Neural crest cell (in vitro differentiated cells): ENCODE results near the gene SH3BP1. TPM values are rescaled to one million over a fixed set of nuclear protein-coding genes. Genes with fewer than 3 reads are reported as not detected.
"Not testable (repeated sequence)": the region's sequence is repeated elsewhere in the genome, so short reads cannot be mapped to it uniquely, and the experiment has no call there.

ENCODE experiments used
- DNase-seq: peaks from one replicate; pipeline ENCODE4 v3.0.0; 2021; ENCODE audit warnings: low read depth, mixed read lengths, low spot score
- H3K27ac Mint-ChIP-seq: one replicate; pipeline ENCODE4 v1.8.0; 2021; ENCODE audit warnings: mild to moderate bottlenecking, mixed read lengths; ENCODE audit not compliant: unreplicated experiment
- H3K27me3 Mint-ChIP-seq: 2 replicates; pipeline ENCODE4 v1.8.0; 2021; ENCODE audit warnings: low read depth, mild to moderate bottlenecking, mixed read lengths
- H3K36me3 Mint-ChIP-seq: 2 replicates; pipeline ENCODE4 v1.8.0; 2021; ENCODE audit warnings: low read depth, mild to moderate bottlenecking, mixed read lengths
- H3K4me1 Mint-ChIP-seq: 2 replicates; pipeline ENCODE4 v1.8.0; 2021; ENCODE audit warnings: mixed read lengths
- H3K4me3 Mint-ChIP-seq: one replicate; pipeline ENCODE4 v1.8.0; 2021; ENCODE audit warnings: mild to moderate bottlenecking, mixed read lengths
- H3K9me3 Mint-ChIP-seq: 2 replicates; pipeline ENCODE4 v1.8.0; 2021; ENCODE audit warnings: mixed read lengths
- long read RNA-seq: library from polyadenylated mRNA; unstranded; transcript quantifications from one replicate; pipeline ENCODE4 v2.0.0, GENCODE V29; 2020
- total RNA-seq: library from RNA; stranded (reverse); gene quantifications from 2 replicates; pipeline ENCODE4 v1.2.1, GENCODE V29; 2021
- TF ChIP-seq, protein P1 (sequence below): fragments of 200-600 bp; sonication (generic); conservative IDR thresholded peaks from 2 replicates; pipeline ENCODE4 v1.5.0; 2021; ENCODE audit warnings: antibody characterized with exemption, mild to moderate bottlenecking

The SH3BP1 gene, protein sequence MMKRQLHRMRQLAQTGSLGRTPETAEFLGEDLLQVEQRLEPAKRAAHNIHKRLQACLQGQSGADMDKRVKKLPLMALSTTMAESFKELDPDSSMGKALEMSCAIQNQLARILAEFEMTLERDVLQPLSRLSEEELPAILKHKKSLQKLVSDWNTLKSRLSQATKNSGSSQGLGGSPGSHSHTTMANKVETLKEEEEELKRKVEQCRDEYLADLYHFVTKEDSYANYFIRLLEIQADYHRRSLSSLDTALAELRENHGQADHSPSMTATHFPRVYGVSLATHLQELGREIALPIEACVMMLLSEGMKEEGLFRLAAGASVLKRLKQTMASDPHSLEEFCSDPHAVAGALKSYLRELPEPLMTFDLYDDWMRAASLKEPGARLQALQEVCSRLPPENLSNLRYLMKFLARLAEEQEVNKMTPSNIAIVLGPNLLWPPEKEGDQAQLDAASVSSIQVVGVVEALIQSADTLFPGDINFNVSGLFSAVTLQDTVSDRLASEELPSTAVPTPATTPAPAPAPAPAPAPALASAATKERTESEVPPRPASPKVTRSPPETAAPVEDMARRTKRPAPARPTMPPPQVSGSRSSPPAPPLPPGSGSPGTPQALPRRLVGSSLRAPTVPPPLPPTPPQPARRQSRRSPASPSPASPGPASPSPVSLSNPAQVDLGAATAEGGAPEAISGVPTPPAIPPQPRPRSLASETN
- 36.4 and 36.6 TPM in 2 replicates for total RNA-seq
- long read RNA-seq: 0 reads

DNA sequence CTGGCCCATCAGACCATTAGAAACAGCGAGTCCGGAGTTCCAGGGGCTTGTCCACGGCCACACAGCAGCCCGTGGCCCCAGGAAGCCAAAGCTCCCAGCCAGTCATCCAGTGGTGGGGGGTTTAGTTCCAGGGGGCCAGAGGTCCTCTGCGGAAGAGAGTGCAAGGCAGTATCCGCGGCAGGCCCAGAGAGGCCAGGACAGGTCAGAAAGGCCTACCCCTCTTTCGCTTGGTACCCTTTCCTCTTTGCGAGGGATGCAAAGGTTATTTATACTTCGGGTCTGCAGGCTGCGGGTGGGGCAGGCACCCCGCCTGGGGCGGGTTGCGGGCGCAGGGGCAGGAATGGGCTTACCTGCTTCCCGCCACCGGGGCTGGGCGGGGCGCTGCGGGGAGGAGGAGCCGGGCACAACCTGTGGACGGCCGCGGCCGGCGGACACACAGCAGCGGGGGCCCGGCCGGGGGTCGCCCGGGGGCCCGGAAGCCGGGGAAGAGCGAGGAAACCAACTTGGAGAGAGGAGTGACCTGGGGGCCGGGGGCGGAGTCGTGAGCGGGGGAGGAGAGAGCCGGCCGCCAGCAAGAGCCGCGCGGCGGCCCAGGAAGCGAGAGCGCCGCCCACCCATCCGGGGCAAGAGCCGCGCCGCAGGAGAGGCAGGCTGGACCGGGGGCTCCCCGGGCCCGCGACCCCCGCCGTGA is at the start of gene SH3BP1:
TSS of gene SH3BP1 (plus strand) at position 600 of the 691 bp plus-strand sequence. CDS start 119 bp downstream, outside the sequence.
- Mint-ChIP-seq H3K27me3 (no peaks in the 10 kb centered on the region), H3K4me1 (peaks cover 36% of the 10 kb centered on the region), H3K27ac (peak within 1 kb of the TSS; percentile 70), H3K9me3 (no peaks in the 10 kb centered on the region), H3K36me3 (peaks cover 2% of the 10 kb centered on the region), H3K4me3 (peak within 1 kb of the TSS; percentile 84)
- TF ChIP-seq, protein P1, sequence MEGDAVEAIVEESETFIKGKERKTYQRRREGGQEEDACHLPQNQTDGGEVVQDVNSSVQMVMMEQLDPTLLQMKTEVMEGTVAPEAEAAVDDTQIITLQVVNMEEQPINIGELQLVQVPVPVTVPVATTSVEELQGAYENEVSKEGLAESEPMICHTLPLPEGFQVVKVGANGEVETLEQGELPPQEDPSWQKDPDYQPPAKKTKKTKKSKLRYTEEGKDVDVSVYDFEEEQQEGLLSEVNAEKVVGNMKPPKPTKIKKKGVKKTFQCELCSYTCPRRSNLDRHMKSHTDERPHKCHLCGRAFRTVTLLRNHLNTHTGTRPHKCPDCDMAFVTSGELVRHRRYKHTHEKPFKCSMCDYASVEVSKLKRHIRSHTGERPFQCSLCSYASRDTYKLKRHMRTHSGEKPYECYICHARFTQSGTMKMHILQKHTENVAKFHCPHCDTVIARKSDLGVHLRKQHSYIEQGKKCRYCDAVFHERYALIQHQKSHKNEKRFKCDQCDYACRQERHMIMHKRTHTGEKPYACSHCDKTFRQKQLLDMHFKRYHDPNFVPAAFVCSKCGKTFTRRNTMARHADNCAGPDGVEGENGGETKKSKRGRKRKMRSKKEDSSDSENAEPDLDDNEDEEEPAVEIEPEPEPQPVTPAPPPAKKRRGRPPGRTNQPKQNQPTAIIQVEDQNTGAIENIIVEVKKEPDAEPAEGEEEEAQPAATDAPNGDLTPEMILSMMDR: peak; percentile 14
- peak; percentile 65 for DNase-seq

DNA sequence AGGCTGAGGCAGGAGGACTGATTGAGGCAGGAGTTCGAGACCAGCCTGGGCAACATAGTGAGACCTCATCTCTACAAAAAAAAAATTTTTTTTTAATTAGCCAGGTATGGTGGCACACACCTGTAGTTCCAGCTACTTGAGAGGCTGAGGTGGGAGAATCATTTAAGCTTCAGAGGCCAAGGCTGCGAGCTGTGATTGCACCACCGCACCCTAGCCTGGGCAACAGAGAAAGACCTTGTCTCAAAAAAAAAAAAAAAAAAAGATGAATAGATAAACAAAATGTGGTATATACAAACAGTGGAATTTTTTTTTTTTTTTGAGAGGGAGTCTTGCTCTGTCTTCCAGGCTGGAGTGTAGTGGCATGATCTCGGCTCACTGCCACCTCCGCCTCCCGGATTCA is 48.4 kb upstream of the SH3BP1 start:
- H3K27me3 Mint-ChIP-seq, H3K9me3 Mint-ChIP-seq, DNase-seq, H3K27ac Mint-ChIP-seq, H3K36me3 Mint-ChIP-seq, H3K4me3 Mint-ChIP-seq: not testable (repeated sequence)
- peaks cover 12% of the 10 kb centered on the region for H3K4me1 Mint-ChIP-seq

DNA sequence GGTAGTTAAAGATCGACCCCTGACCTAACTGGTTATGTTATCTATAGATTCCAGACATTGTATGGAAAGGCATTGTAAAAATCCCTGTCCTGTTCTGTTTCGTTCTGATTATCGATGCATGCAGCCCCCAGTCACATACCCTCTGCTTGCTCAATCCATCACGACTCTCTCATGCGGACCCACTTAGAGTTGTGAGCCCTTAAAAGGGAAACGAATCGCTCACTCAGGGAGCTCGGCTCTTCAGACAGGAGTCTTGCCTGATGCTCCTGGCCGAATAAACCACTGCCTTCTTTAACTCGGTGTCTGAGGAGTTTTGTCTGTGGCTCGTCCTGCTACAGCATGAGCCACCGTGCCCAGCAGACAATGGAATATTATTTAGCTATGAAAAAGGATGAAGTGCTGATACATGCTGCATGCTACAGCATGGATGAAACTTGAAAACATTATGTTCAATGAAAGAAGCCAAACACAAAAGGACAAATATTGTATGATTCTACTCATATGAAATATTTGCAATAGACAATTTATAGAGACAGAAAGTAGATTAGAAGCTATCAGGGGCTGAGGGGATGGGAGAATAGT is 47.6 kb upstream of the SH3BP1 start:
- no peak overlapping the region for H3K27ac Mint-ChIP-seq
- peak overlapping the region; percentile 63 for H3K4me3 Mint-ChIP-seq

DNA sequence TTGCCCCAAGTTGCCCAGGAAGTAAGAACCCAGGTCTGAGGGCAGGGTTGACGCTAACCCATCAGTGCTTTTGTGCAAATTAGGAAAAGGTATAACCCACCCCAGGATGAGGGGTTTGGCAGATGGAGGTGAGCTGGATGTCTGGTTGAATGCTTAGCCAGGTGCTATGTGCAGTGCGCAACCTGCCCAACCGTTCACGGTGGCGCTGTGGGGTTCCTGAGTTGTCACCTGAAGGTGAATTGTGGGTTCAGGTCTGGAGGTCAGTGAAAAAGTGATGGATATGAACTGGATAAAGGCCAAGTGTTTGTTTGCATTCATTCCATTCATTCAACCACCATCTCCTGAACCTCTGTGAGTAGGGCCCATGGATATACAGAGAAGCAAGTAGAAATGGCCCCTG is 45.2 kb upstream of the SH3BP1 start:
- H3K9me3 Mint-ChIP-seq: no peaks in the 10 kb centered on the region
- no peak overlapping the region for H3K27ac Mint-ChIP-seq

More for the DNA sequence above, 47.6 kb upstream of the SH3BP1 start:
- no peaks in the 10 kb centered on the region for H3K36me3 Mint-ChIP-seq
- H3K9me3 Mint-ChIP-seq: no peaks in the 10 kb centered on the region
- no peaks in the 10 kb centered on the region for H3K27me3 Mint-ChIP-seq
- peaks cover 12% of the 10 kb centered on the region for H3K4me1 Mint-ChIP-seq
- TF ChIP-seq, protein P1: no peak
- no peak for DNase-seq

DNA sequence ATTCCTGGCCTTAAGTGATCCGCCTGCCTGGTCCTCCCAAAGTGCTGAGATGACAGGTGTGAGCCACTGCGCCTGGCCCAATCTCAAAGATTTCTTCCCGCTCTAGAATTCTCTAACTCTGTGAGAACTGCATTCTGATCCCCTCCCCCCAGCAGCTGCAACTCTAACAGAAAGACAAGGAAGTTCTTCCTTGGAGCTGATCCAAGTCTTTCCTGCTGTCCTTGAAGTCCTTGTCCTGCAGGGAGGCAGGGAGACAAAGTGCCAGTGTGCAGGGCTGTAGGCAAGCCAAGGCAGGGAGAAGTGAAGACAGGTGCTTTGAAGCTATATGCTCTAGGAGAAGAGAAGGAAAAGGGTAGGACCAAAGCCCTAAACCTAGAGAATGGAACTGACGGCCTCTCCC is 40.3 kb upstream of the SH3BP1 start:
- H3K4me1 Mint-ChIP-seq: peaks cover 9% of the 10 kb centered on the region
- H3K27ac Mint-ChIP-seq: no peak overlapping the region
- DNase-seq: no peak
- H3K27me3 Mint-ChIP-seq: peaks cover 14% of the 10 kb centered on the region
- no peak overlapping the region for H3K4me3 Mint-ChIP-seq
- no peaks in the 10 kb centered on the region for H3K9me3 Mint-ChIP-seq
- H3K36me3 Mint-ChIP-seq: no peaks in the 10 kb centered on the region
- TF ChIP-seq, protein P1: no peak

More for the DNA sequence above, 45.2 kb upstream of the SH3BP1 start:
- TF ChIP-seq, protein P1: no peak
- peaks cover 12% of the 10 kb centered on the region for H3K4me1 Mint-ChIP-seq
- H3K36me3 Mint-ChIP-seq: no peaks in the 10 kb centered on the region
- H3K27me3 Mint-ChIP-seq: no peaks in the 10 kb centered on the region
- H3K4me3 Mint-ChIP-seq: no peak overlapping the region
- no peak for DNase-seq
